Astrocyte (in vitro differentiated cells and primary cell): ENCODE results near the gene CDKN1B. TPM values are rescaled to one million over a fixed set of nuclear protein-coding genes. Genes with fewer than 3 reads are reported as not detected.

Experiments used
- DNase-seq: peaks from one replicate; pipeline ENCODE4 v3.0.0-alpha.2; 2010; ENCODE audit warnings: low read depth
- FAIRE-seq: peaks from 2 replicates; lab custom pipeline; 2011; peaks lifted over from hg19 to GRCh38; lab: Jason Lieb, UNC
- H2AFZ ChIP-seq: 2 replicates; pipeline ENCODE4 v1.6.0; 2012; ENCODE audit warnings: low read depth, low read length, inconsistent platforms
- H3K27ac ChIP-seq: 2 replicates; pipeline ENCODE4 v1.5.1; 2011; ENCODE audit warnings: low read depth, low read length, inconsistent platforms
- H3K27me3 ChIP-seq: 2 replicates; pipeline ENCODE4 v1.6.0; 2011; ENCODE audit warnings: low read length, inconsistent platforms; ENCODE audit not compliant: insufficient read depth
- H3K36me3 ChIP-seq: 2 replicates; pipeline ENCODE4 v1.5.1; 2011; ENCODE audit warnings: low read length, inconsistent platforms; ENCODE audit not compliant: insufficient read depth
- H3K4me1 ChIP-seq: 2 replicates; pipeline ENCODE4 v1.5.1; 2011; ENCODE audit warnings: low read length, inconsistent platforms; ENCODE audit not compliant: insufficient read depth
- H3K4me2 ChIP-seq: 2 replicates; pipeline ENCODE4 v1.6.0; 2012; ENCODE audit warnings: low read length, inconsistent platforms
- H3K4me3 ChIP-seq: 2 replicates; pipeline ENCODE4 v1.5.1; 2011; ENCODE audit warnings: low read depth, mild to moderate bottlenecking, low read length, inconsistent platforms; ENCODE audit not compliant: insufficient read depth
- H3K79me2 ChIP-seq: 2 replicates; pipeline ENCODE4 v1.6.0; 2012; ENCODE audit warnings: mild to moderate bottlenecking, low read length, inconsistent platforms; ENCODE audit not compliant: insufficient read depth
- H3K9ac ChIP-seq: 2 replicates; pipeline ENCODE4 v1.6.0; 2012; ENCODE audit warnings: mild to moderate bottlenecking, low read length, inconsistent platforms
- H3K9me3 ChIP-seq: 2 replicates; pipeline ENCODE4 v1.5.1; 2012; ENCODE audit warnings: low read depth, mild to moderate bottlenecking, low read length, inconsistent platforms; ENCODE audit not compliant: insufficient read depth
- H4K20me1 ChIP-seq: 2 replicates; pipeline ENCODE4 v1.6.0; 2012; ENCODE audit warnings: low read length, inconsistent platforms; ENCODE audit not compliant: insufficient read depth
- H3K27ac Mint-ChIP-seq: one replicate; pipeline ENCODE4 v1.8.0; 2021; ENCODE audit warnings: mild to moderate bottlenecking, mixed read lengths; ENCODE audit not compliant: unreplicated experiment
- H3K27me3 Mint-ChIP-seq: one replicate; pipeline ENCODE4 v1.8.0; 2021; ENCODE audit warnings: low read depth, mixed read lengths; ENCODE audit not compliant: unreplicated experiment
- H3K36me3 Mint-ChIP-seq: one replicate; pipeline ENCODE4 v1.8.0; 2021; ENCODE audit warnings: low read depth, mixed read lengths; ENCODE audit not compliant: unreplicated experiment
- H3K4me1 Mint-ChIP-seq: one replicate; pipeline ENCODE4 v1.8.0; 2021; ENCODE audit warnings: low read depth, mixed read lengths; ENCODE audit not compliant: unreplicated experiment
- H3K4me3 Mint-ChIP-seq: one replicate; pipeline ENCODE4 v1.8.0; 2021; ENCODE audit warnings: mild to moderate bottlenecking, moderate library complexity, mixed read lengths; ENCODE audit not compliant: unreplicated experiment
- H3K9me3 Mint-ChIP-seq: one replicate; pipeline ENCODE4 v1.8.0; 2021; ENCODE audit warnings: mild to moderate bottlenecking, mixed read lengths; ENCODE audit not compliant: unreplicated experiment
- EZH2 ChIP-seq: IDR thresholded peaks from 2 replicates; pipeline ENCODE4 v1.6.1; 2012; ENCODE audit warnings: mild to moderate bottlenecking, low read length, inconsistent platforms; ENCODE audit not compliant: insufficient read depth
- total RNA-seq: library from RNA; stranded (reverse); gene quantifications from 2 replicates; pipeline ENCODE4 v1.2.1, GENCODE V29; 2021
- TF ChIP-seq, protein P1 (sequence below): IDR thresholded peaks from 2 replicates; pipeline ENCODE4 v1.5.1; 2011; ENCODE audit warnings: low read depth, mild to moderate bottlenecking, inconsistent platforms, low read length, moderate library complexity; ENCODE audit not compliant: insufficient read depth

The CDKN1B gene
- total RNA-seq, 1 donor from 2014 or later: 13.4 TPM

DNA sequence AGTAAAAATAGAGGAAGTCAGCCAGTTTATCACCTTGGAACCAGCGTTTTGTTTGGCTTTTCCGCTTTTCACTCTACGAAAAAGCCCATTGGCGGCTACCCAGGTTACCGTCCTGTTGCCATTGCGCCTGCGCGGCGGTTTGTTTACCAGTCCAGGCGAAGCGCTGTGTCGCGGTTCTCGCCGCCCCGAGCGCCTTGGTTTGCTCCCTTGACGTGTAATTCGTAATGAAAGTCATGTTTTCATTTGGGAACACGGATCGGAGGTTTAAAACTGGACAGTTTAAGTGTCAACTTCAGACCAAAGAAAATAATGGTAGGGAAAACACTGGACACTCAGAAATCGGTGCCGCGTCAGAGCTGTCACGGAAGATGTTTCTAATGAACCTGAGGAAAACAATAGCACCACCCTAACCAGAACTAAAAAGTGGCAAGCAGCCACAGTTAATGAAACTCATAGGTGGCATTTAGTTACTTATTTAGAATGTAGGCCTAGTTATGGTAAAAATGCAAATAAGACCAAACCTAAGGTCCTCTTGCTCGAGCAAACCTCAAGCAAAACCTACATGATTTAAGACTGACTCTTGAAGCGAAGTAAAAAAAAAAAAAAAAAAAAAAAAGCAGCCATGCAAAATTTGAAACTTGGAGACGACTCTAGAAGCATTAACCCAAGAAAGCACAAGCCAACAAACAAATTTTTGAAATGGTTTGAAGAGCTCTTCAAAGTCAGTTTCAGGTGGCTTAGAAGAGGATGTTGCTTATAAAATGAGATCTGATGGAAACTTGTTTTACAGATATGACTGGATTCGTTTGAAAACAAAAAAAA, 20.4 kb upstream of the CDKN1B start:
- peak overlapping the region; percentile 63 for H3K27ac Mint-ChIP-seq
- no peak for FAIRE-seq
- no peaks in the 10 kb centered on the region for H3K9me3 Mint-ChIP-seq
- peaks cover 1% of the 10 kb centered on the region for H3K4me1 Mint-ChIP-seq
- H3K36me3 Mint-ChIP-seq: no peaks in the 10 kb centered on the region
- no peaks in the 10 kb centered on the region for H3K27me3 Mint-ChIP-seq
- Histone ChIP-seq H3K4me1 (peaks cover 5% of the 10 kb centered on the region), H3K27ac (peak overlapping the region; percentile 98), H3K4me2 (peak overlapping the region; percentile 90), H2AFZ (peak overlapping the region; percentile 87), H3K27me3 (no peaks in the 10 kb centered on the region), H3K36me3 (no peaks in the 10 kb centered on the region), H3K4me3 (peak overlapping the region; percentile 86), H3K9me3 (no peaks in the 10 kb centered on the region), H4K20me1 (no peaks in the 10 kb centered on the region), H3K79me2 (no peaks in the 10 kb centered on the region), H3K9ac (peak overlapping the region; percentile 94)
- TF ChIP-seq, protein P1, sequence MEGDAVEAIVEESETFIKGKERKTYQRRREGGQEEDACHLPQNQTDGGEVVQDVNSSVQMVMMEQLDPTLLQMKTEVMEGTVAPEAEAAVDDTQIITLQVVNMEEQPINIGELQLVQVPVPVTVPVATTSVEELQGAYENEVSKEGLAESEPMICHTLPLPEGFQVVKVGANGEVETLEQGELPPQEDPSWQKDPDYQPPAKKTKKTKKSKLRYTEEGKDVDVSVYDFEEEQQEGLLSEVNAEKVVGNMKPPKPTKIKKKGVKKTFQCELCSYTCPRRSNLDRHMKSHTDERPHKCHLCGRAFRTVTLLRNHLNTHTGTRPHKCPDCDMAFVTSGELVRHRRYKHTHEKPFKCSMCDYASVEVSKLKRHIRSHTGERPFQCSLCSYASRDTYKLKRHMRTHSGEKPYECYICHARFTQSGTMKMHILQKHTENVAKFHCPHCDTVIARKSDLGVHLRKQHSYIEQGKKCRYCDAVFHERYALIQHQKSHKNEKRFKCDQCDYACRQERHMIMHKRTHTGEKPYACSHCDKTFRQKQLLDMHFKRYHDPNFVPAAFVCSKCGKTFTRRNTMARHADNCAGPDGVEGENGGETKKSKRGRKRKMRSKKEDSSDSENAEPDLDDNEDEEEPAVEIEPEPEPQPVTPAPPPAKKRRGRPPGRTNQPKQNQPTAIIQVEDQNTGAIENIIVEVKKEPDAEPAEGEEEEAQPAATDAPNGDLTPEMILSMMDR: no peak
- TF ChIP-seq EZH2: no peak
- peak overlapping the region; percentile 91 for H3K4me3 Mint-ChIP-seq
- peak; percentile 66 for DNase-seq

DNA sequence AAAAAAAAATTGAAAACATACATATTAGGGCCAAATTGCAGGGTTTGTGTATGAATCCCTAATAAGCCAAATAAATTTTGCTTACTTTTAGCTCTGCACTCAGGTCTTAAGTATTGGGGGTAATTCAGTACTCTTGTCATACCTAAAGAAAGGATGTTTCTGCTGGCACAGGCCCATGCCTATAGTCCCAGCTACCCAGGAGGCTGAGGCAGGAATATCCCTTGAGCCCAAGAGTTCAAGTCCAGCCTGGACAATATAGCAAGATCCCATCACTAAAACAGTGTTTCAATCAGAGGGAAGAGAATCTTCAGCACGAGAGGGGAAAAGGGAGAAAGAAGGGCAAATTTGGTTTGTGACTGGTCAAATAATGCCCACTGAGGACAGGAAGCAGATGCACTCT, 17.8 kb upstream of the CDKN1B start:
- peaks cover 1% of the 10 kb centered on the region for H3K4me1 Mint-ChIP-seq
- DNase-seq: no peak
- H3K4me3 Mint-ChIP-seq: no peak overlapping the region
- no peak for FAIRE-seq
- H3K36me3 ChIP-seq: no peaks in the 10 kb centered on the region
- no peaks in the 10 kb centered on the region for H4K20me1 ChIP-seq
- H3K4me2 ChIP-seq: no peak overlapping the region
- no peak overlapping the region for H3K27ac ChIP-seq
- H3K9me3 ChIP-seq: no peaks in the 10 kb centered on the region
- no peak overlapping the region for H2AFZ ChIP-seq
- peaks cover 5% of the 10 kb centered on the region for H3K4me1 ChIP-seq
- TF ChIP-seq, protein P1: no peak
- no peak for TF ChIP-seq EZH2
- H3K79me2 ChIP-seq: no peaks in the 10 kb centered on the region
- H3K4me3 ChIP-seq: no peak overlapping the region
- H3K36me3 Mint-ChIP-seq: no peaks in the 10 kb centered on the region
- H3K9ac ChIP-seq: no peak overlapping the region
- H3K27ac Mint-ChIP-seq: no peak overlapping the region
- H3K27me3 Mint-ChIP-seq: no peaks in the 10 kb centered on the region
- no peaks in the 10 kb centered on the region for H3K27me3 ChIP-seq
- no peaks in the 10 kb centered on the region for H3K9me3 Mint-ChIP-seq

DNA sequence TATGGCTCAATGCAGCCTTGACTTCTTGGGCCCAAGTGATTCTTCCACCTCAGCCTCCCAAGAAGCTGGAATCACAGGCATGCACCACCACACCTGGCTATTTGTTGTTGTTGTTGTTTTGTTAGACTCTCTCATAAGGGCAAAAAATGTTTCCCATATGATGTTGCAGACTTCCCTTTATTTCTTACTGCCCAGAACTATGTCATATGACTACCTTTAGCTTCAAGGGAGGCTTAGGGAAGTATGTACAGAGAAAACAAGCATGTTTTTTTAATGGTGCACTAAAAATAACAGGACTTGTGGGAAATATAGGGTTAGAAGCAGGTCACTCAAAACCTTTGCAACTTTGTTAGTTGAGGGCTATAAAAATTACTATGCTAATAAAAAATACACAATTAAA, 16.9 kb upstream of the CDKN1B start:
- no peak for FAIRE-seq
- Histone ChIP-seq H3K27me3 (no peaks in the 10 kb centered on the region), H3K9ac (no peak overlapping the region), H3K79me2 (no peaks in the 10 kb centered on the region), H3K9me3 (no peaks in the 10 kb centered on the region), H2AFZ (no peak overlapping the region), H3K27ac (no peak overlapping the region), H3K36me3 (no peaks in the 10 kb centered on the region), H3K4me2 (no peak overlapping the region), H4K20me1 (no peaks in the 10 kb centered on the region), H3K4me3 (no peak overlapping the region), H3K4me1 (peaks cover 5% of the 10 kb centered on the region)
- Mint-ChIP-seq H3K4me1 (peaks cover 3% of the 10 kb centered on the region), H3K27me3 (no peaks in the 10 kb centered on the region), H3K9me3 (no peaks in the 10 kb centered on the region), H3K36me3 (no peaks in the 10 kb centered on the region), H3K4me3 (no peak overlapping the region), H3K27ac (no peak overlapping the region)
- no peak for DNase-seq
- TF ChIP-seq EZH2: no peak
- TF ChIP-seq, protein P1: no peak
